Nucleus accumbens (tissue), 56 donors: ENCODE measurements around the gene TBC1D25.

ENCODE experiments used
- DNase-seq, 56 donors: peaks; one replicate each; lab custom pipeline; 2025; lab: John Stamatoyannopoulos, UW

TBC1D25 gene, protein sequence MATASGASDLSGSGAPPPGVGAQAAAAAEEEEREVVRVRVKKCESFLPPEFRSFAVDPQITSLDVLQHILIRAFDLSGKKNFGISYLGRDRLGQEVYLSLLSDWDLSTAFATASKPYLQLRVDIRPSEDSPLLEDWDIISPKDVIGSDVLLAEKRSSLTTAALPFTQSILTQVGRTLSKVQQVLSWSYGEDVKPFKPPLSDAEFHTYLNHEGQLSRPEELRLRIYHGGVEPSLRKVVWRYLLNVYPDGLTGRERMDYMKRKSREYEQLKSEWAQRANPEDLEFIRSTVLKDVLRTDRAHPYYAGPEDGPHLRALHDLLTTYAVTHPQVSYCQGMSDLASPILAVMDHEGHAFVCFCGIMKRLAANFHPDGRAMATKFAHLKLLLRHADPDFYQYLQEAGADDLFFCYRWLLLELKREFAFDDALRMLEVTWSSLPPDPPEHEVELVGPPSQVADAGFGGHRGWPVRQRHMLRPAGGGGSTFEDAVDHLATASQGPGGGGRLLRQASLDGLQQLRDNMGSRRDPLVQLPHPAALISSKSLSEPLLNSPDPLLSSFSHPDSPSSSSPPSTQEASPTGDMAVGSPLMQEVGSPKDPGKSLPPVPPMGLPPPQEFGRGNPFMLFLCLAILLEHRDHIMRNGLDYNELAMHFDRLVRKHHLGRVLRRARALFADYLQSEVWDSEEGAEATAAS

DNA sequence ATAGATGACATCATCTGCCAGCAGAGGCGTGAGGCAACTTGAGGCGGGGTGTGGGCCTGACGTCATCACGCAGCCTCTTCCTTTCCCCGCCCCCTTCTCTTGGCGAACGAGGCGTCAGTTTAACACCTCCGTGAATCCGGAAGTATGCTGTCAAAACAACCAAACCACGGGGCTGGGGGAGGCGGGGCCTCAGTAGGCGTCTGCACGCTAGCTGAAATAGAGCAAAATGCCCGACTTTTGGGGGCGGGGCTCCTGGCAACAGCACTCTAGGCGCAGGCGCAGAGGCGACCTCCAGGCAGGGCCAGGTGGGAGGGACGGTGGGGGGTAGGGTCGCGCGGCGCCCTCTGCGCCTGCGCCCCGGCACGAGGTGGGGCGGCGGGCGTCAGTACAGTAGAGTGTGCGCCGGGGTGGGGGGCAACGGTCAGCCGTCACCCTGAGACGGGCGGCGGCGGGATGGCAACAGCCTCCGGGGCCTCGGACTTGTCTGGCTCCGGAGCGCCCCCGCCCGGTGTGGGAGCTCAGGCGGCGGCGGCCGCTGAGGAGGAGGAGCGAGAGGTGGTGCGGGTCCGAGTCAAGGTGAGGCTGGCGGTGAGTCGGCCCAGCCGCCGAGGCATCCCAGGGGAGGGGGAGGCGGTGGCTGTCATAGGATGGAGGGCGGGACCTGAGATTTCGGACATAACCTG is at the start of gene TBC1D25:
Gene TBC1D25 (plus strand): TSS at position 370 of the 683 bp plus-strand sequence. CDS start 84 bp downstream, at position 454.
- peak; percentile 34 to 96 (median 88) for DNase-seq

DNA sequence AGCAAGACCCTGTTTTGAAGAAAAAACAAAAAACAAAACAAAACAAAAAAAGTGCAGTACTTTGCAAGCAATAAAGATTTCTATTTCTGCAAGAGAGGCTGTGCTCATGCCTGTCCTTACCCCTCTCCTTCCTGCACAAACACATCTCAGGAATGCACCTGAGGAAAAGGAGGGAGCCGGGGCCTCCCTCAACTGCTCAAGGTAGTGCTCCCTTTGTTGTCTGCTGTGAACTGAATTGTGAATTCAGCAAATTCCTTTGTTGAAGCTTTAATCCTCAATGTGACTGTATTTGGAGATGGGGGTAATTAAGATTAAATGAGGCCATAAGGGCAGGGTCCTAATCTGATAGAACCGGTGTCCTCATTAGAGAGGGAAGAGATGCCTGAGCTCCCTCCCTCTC is 49.6 kb upstream of the TBC1D25 start:
- no peak for DNase-seq

DNA sequence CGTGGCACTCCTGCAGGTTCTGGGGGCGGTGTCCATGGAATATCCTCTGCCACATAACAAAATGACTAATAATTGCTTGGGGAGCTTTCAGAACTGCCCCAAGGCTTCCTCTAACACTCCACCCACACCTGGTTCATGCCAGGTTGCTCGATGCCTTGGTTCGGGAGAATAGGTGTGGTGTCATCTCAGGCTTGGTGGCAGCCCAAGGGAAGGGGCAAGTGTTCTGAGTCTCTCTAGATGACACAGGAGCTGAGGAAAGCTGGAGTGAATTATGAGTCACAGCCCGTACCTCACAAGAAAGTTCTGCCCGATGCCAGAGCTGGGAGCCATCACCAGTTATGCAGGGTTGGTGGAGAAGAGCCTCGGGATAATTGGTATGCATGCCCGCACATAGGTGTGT is 48.9 kb upstream of the TBC1D25 start:
- DNase-seq: peak in 1 of 56 donors; percentile 3

DNA sequence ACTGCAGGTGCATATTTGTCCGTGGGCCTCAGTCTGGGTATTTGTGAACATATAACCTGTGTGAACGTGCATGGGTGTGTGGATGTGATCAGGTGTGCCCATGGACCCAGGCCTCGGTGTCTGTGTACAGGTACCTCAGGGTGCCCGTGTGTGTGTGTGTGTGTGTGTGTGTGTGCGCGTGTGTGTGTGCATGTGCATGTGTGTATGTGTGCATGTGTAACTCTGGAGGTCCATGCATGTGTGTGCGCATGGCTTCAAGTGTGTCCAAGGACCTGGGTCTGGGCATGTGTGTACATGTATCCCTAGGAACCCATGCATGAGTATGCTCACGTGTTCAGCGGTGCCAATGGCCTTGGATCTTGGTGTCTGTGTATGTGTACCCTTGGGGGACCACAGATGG is 47.7 kb upstream of the TBC1D25 start:
- no peak for DNase-seq

DNA sequence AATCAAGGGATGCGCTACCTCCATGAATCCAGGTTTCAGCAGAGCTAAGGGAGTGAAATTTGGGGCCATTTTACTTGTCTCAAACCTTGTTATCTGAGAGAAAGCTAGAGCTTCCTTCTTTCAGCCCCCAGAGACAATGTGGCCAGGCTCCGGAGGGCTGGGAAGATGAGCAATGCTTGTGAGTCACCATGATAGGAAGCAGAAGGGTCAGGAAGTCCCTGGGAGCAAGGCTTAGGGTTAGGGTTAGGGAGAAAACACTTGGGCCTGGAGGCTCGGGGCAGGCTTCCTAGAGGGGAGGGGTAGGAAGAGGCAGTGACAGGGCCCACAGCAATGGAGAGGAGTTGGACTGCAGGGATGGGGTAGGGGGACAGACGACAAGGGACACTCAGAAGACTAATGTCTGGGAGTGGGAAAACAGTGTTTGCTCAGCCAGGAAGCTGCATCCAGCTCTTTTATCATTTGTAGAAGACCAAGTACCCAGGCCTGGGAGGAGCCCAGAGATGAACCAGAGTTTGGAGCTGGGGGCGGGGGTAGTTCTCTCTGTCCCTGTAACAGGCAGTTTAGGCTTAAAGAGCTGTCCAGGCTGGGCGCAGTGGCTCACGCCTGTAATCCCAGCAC is 47.1 kb upstream of the TBC1D25 start:
- DNase-seq: no peak

DNA sequence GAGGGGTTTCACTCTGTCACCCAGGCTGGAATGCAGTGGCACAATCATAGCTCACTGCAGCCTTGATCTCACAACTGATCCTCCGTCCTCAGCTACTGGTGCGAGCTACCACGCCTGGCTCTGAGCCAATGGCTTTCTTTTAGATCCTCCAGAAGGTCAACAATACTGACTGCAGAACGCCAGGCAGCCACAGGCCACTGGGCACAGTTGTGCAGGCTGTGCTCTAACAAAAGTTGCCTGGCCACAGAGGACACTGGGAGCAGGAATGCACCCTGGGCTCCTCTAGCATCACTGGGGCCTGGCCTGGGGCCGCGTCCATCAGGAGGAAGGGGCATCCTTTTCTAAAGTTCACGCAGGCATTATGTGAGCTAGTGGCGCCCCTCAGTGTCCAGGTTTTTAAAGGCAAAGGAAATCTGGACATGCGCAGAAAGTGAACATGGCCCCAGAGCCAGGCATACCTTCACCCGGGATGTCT is 45.6 kb upstream of the TBC1D25 start:
- peak in 17 of 56 donors; percentile 0 to 50 (median 9) for DNase-seq

DNA sequence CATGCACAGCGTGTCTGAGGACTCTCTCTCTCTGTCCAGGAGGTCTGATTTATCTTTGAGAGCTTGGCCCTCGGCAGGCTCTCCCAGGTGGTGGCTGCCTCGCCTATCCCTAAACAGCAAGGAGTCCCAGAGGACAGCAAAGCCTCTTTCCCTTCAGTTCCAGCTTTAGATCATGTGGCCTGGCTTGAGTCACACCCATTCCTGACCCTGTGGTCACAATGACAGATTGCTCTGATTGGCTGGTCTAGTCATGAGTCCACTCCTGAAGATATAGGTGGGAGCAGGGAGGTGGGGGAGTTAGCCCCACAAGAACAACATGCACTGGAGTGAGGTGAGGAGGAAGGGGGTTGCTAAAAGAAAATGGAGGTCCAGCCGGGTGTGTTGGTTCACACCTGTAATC is 42.9 kb upstream of the TBC1D25 start:
- no peak for DNase-seq

DNA sequence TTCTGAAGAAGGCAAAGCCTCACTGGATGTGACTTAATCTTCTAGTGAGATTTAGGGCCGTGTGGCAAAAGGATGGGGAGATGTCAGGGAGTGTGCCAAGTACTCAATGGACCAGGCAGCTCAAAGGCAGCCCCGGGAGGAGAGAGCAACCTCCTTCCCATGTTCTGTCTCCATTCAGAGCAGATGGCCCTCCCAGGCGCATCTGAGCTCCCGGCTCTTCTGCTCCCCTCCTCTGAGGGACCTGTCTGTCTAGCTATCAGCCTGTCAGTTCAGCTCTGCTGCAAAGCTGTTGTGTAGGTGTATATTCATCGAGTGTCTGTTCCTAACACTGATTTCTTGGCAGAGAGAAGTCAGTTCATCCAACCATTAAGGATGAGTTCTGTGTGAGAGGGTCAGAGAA is 41.6 kb upstream of the TBC1D25 start:
- DNase-seq: peak in 5 of 56 donors; percentile 1 to 10 (median 5)

DNA sequence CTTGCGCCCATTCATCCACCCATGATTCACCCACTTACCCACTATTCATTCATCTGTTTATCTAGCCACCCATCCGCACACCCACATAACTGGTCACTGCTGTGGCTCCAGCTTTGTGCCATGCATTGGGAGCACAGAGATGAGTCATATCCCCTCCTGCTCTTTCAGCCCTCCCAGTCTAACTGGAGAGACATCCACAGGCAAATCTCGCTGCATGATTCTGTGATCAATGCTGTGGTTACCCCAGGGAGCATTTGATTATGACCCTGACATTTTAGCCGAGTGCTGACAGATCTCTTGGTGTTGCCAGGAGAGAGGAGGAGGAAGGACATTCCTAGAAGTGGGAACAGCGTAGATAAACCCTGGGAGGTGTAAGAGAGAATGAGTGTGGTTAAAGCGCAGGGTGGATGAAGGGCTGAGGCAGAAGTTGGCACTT is 41.1 kb upstream of the TBC1D25 start:
- no peak for DNase-seq

DNA sequence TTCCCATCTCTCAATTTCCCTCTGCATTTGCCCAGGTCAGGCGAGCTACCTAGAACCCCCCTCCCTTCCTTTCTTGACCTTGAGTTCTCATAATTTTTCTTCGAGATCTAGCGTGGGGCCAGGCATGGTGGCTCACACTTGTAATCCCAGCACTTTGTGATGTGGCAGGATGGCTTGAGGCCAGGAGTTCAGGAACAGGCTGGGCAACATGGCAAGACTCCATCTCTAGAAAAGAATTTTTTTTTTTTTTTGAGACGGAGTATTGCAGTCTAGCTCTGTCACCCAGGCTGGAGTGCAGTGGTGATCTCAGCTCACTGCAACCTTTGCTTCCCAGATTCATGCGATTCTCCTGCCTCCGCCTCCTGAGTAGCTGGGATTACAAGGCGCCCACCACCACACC is 35.3 kb upstream of the TBC1D25 start:
- no peak for DNase-seq

DNA sequence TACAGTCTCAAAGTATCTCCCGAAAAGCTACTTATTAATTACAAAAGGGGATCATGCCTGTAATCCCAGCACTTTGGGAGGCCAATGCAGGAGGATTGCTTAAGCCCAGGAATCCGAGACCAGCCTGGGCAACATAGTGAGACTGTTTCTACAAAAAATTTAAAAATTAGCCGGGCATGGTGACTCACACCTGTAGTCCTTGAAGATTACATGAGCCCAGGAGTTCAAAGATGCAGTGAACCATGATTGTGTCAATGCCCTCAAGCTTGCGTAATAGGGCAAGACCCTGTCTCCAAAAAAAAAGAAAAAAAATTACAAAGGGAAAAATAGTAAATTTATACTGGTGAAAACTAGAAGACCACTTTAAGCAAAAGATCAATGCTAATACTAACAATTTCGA is 34.0 kb upstream of the TBC1D25 start:
- DNase-seq: no peak

DNA sequence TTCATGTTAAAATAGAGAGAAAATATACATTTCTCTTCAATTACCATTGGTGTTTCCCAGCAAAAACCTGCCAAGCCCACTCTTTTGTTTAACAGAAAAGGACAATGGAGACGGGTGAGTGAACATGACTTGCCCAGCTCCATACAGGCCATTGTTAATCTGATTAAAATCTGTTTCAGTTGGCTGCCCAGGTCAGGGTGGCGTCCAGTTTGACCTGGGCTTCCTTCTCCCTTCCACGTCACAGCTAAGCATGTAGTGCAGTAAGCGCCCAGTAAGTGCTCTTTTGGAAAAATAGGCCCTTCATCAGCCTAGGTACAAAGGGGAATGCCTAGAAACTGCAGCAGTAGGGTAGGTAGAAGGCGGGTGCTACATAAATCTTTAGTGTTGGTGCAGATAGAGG is 32.3 kb upstream of the TBC1D25 start:
- no peak for DNase-seq

DNA sequence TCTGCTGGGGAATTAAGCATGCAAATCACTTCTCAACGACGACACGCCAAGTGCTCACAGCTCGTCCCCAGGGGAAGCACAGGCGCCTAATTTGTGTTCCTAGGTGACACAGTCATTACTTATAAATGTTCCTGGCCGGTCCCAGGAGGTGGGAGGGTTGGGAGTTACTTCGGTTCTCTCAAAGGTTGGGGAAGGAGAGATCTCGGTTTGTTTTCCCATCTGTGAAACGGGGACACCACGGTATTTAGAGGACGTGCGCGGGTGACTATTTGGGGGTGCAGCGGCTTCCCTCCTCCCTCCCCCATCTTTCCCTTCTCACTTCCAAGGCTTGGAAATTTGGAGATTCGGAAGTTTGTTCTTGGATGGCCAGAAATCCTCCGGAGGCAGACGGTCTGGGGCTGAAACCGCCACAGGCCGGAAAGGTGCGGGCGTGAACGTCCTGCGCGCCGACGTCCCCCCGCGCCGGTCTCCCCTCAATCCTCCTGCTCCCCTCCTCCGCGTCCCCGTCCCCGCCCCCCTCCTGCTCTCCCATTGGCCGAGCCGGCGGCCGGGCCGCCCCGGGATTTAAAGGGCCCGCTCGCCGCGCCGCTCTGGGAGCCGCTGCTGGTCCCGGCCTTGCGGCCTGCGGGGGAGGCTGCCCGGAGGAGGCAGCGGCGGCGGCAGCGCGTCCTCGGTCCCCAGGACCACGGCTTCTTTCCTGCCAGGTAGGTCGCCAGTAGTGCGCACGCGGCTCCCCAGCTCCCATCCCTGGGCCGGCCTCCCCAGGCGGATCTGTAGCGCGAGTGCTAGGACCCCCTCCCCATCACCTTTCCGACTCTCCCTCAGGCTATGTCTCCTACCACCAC is 30.9 kb upstream of the TBC1D25 start, which contains the start of gene PORCN:
Gene PORCN (plus strand): TSS at position 593 of the 845 bp plus-strand sequence. CDS start 829 bp downstream, outside the sequence.
- peak in 55 of 56 donors; percentile 2 to 83 (median 57) for DNase-seq

DNA sequence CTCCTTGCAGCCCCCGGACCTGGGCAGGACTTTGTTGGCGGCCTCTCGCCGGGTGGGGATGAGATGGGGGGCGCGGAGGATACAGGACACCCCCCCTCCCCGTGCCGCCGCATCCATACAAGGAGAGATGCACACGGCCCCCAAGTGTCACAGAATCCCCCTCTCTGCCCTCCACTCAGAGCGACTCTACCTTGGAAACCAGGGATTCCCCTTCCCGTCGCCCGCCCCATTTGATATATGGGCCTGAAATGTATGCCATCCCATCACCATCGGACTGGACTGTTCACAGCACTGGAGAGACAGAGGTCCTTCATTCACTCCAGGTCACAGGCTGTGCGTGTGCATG is 30.3 kb upstream of the TBC1D25 start:
- peak in 1 of 56 donors; percentile 3 for DNase-seq

DNA sequence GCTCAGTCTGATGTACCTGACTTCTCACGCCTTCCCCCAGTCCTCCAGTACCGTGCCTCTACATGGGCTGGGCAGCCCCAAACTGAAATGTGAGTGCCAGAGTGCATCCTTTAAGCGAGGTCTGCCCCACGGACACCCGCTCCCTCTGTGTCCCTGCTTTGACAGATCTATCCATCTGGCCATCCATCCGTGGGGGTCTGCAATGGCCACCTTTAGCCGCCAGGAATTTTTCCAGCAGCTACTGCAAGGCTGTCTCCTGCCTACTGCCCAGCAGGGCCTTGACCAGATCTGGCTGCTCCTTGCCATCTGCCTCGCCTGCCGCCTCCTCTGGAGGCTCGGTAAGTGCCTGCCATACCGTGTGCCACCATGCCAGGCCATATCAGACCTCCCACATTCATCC is 29.9 kb upstream of the TBC1D25 start:
- DNase-seq: no peak

DNA sequence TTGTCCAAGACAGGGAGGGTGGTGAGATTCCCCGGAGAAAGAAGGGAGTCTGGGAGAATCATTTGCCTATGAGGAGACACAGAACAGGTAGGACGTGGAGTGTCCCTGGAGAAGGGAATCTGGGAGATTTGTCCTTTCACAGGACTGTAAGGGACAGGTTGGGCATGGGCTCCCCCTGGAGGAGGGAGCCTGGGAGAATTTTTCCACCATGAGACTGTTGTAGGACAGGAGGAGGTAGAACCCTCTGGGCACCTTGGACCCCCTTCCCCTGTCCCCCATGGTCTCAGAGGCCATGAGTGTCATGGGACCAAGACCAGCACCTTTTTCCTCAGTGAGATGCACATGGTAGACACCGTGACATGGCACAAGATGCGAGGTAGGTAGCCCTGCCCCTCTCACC is 28.0 kb upstream of the TBC1D25 start:
- DNase-seq: peak in 1 of 56 donors; percentile 4

DNA sequence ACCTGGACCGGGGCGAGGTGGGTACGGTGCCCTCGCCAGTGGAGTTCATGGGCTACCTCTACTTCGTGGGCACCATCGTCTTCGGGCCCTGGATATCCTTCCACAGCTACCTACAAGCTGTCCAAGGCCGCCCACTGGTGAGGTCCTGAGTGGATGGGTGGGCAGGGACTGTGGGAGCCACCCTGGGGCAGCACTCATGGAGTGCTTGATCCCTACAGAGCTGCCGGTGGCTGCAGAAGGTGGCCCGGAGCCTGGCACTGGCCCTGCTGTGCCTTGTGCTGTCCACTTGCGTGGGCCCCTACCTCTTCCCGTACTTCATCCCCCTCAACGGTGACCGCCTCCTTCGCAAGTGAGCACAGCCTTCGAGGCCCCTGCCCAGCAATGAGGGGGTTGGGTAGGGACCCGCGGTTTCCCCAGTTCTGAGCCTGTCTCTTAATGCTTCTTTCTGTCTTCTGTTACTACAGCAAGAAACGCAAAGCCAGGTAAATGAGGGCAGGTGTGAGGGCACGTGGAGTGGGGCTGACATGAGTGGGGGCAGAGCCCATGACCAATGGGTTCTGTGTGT is 27.1 kb upstream of the TBC1D25 start:
- no peak for DNase-seq

DNA sequence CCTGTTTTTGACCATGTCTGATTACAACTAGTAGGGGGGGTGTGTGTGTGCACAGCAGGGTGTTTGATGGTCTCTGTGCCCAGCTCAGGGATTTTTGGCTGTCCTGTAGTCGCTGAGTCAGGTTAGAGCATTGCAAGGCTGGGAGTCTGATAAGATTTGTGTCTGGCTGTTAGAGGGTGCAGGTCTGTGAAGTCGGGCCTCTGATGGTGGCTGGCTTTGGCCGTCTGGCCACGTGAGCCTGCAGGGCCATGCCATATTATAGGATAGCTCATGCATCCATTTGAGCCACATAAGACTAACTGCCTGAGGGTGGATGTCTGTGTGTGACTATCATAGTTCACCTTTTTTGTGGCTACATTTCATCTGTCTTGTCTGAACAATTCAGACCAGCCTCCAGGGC is 25.8 kb upstream of the TBC1D25 start:
- DNase-seq: no peak

DNA sequence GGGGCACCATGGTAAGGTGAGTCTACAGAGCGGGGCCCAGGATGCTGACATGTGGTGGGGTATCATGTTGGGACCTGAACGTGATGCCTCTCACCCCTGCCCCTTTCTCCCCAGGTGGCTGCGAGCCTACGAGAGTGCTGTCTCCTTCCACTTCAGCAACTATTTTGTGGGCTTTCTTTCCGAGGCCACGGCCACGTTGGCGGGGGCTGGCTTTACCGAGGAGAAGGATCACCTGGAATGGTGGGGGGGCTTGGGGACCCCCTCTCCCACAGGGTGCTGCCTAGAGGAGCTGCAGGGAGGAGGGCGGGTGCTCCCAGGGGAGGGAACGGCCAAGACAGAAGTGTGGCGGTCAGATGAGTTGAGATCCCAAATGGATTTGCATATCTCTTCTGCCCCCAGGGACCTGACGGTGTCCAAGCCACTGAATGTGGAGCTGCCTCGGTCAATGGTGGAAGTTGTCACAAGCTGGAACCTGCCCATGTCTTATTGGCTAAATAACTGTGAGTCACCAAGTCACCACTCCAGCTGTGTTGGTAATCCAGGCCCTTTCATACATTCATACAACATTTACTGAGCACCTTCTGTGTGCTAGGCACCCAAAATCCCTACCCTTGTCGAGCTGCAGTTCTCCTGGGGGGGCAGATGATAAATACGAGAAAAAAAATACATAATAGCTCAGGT is 25.2 kb upstream of the TBC1D25 start:
- DNase-seq: no peak
